ENCODE results near the gene TMEM72.

Gene TMEM72

GRCh38 chr10:44966816-44967509 is 55.8 kb downstream of the TMEM72 start:
- DNase-seq (ENCODE audit: low read depth in 2 of 2): no peak

GRCh38 chr10:44967616-44968015 is 56.5 kb downstream of the TMEM72 start:
- DNase-seq (ENCODE audit: low read depth in 2 of 2): no peak

- DNase-seq (ENCODE audit: low read depth in 2 of 2): no peak
Measured at GRCh38 chr10:44968091-44968490, 57.0 kb downstream of the TMEM72 start.

- DNase-seq (ENCODE audit: low read depth in 2 of 2): no peak
Measured at GRCh38 chr10:44968500-44969400, 57.6 kb downstream of the TMEM72 start.

- no peak for DNase-seq (ENCODE audit: low read depth in 2 of 2)
Measured at GRCh38 chr10:44969854-44970253, 58.7 kb downstream of the TMEM72 start.

GRCh38 chr10:44970812-44971395 is 59.8 kb downstream of the TMEM72 start:
- no peak for DNase-seq (ENCODE audit: low read depth in 2 of 2)

GRCh38 chr10:44971434-44971833 is 60.3 kb downstream of the TMEM72 start:
- no peak for DNase-seq (ENCODE audit: low read depth in 2 of 2)

GRCh38 chr10:44971935-44972757 is 61.0 kb downstream of the TMEM72 start:
- DNase-seq (ENCODE audit: low read depth in 2 of 2): no peak

GRCh38 chr10:44972874-44973306 is 61.8 kb downstream of the TMEM72 start:
- no peak for DNase-seq (ENCODE audit: low read depth in 2 of 2)

- no peak for DNase-seq (ENCODE audit: low read depth in 2 of 2)
Measured at GRCh38 chr10:44973323-44974081, 62.4 kb downstream of the TMEM72 start.

- no peak for DNase-seq (ENCODE audit: low read depth in 2 of 2)
Measured at GRCh38 chr10:44974082-44974627, 63.0 kb downstream of the TMEM72 start.

- peak; percentile 36 to 38 for DNase-seq (ENCODE audit: low read depth in 2 of 2)
Measured at GRCh38 chr10:44974628-44975430, 63.7 kb downstream of the TMEM72 start.

- no peak for DNase-seq (ENCODE audit: low read depth in 2 of 2)
Measured at GRCh38 chr10:44975431-44976331, 64.5 kb downstream of the TMEM72 start.

GRCh38 chr10:44976352-44977198 is 65.4 kb downstream of the TMEM72 start:
- DNase-seq (ENCODE audit: low read depth in 2 of 2): no peak

- DNase-seq (ENCODE audit: low read depth in 2 of 2): no peak
Measured at GRCh38 chr10:44977287-44978212, 66.4 kb downstream of the TMEM72 start.

- DNase-seq (ENCODE audit: low read depth in 2 of 2): no peak
Measured at GRCh38 chr10:44978213-44978569, 67.1 kb downstream of the TMEM72 start.
